A549 (cell line): ENCODE measurements around the gene MRPL17. TPM values are rescaled to one million over a fixed set of nuclear protein-coding genes. Genes with fewer than 3 reads are reported as not detected.

Experiments used
- ATAC-seq, 2 experiments: fragments of 200-7000 bp in 1 of 2; fragments of >200 bp in 1 of 2; cut with Nextera tagmentation in 1 of 2; cut with Tn5 transposase in 1 of 2; 3 replicates each; pipeline versions ENCODE4 v1.8.0 to v1.9.1; 2018 to 2020; ENCODE audit warnings: mild to moderate bottlenecking in 1 of 2, moderate library complexity in 1 of 2
- CTCF ChIA-PET: fragments of 300-600 bp; sonication (Branson Sonifier 250); formaldehyde crosslinking; extraction: SDS; loops from one replicate; lab custom pipeline; 2021; ENCODE audit warnings: antibody characterized with exemption, inconsistent platforms; lab: Yijun Ruan, JAX
- POLR2A ChIA-PET: fragments of 350-600 bp; formaldehyde crosslinking; extraction: SDS; loops from one replicate; lab custom pipeline; 2021; ENCODE audit warnings: antibody characterized with exemption, inconsistent platforms; lab: Yijun Ruan, JAX
- DNase-seq, 2 experiments: peaks; one replicate each; pipeline versions ENCODE4 v3.0.0 to v3.0.0-alpha.2; 2011 to 2016; ENCODE audit warnings: low read depth in 1 of 2, low spot score in 1 of 2
- FAIRE-seq: peaks from 2 replicates; lab custom pipeline; 2011; peaks lifted over from hg19 to GRCh38; lab: Jason Lieb, UNC
- H3K27ac ChIP-seq, 2 experiments: fragments of >200 bp; sonication (Bioruptor Twin); formaldehyde crosslinking; 3 replicates each; pipeline ENCODE4 v1.5.1; 2016 to 2017
- H3K4me1 ChIP-seq: fragments of >200 bp; sonication (Bioruptor Twin); formaldehyde crosslinking; 3 replicates; pipeline ENCODE4 v1.6.1; 2016
- H3K4me2 ChIP-seq: fragments of >200 bp; sonication (Bioruptor Twin); formaldehyde crosslinking; 3 replicates; pipeline ENCODE4 v1.6.1; 2016
- H3K4me3 ChIP-seq: fragments of >200 bp; sonication (Bioruptor Twin); formaldehyde crosslinking; 3 replicates; pipeline ENCODE4 v1.5.1; 2016
- H3K9me3 ChIP-seq: fragments of >200 bp; sonication (Bioruptor Twin); formaldehyde crosslinking; 3 replicates; pipeline ENCODE4 v1.6.1; 2016
- BHLHE40 ChIP-seq: IDR thresholded peaks from 2 replicates; pipeline ENCODE4 v1.6.1; 2012; ENCODE audit warnings: low read depth, low read length, inconsistent platforms
- CBX8 ChIP-seq: fragments of 200-600 bp; sonication (generic); IDR thresholded peaks from 2 replicates; pipeline ENCODE4 v1.6.1; 2016
- CHD4 ChIP-seq: fragments of 200-600 bp; sonication (generic); IDR thresholded peaks from 2 replicates; pipeline ENCODE4 v1.6.1; 2016; ENCODE audit warnings: antibody characterized with exemption, mild to moderate bottlenecking, borderline replicate concordance
- E2F6 ChIP-seq: IDR thresholded peaks from 2 replicates; pipeline ENCODE4 v1.6.1; 2012; ENCODE audit warnings: low read depth, borderline replicate concordance
- EHF ChIP-seq: fragments of 250-450 bp; sonication (Bioruptor Pico); IDR thresholded peaks from 2 replicates; pipeline ENCODE4 v1.5.0; 2020; ENCODE audit warnings: mild to moderate bottlenecking
- FOSL2 ChIP-seq, 2 experiments: fragments of 450-650 bp in 1 of 2; fragments of >200 bp in 1 of 2; sonication (Bioruptor Twin) in 1 of 2; formaldehyde crosslinking; IDR thresholded peaks; 2 replicates each; pipeline versions ENCODE4 v1.5.0 to v1.6.1; 2016 to 2020; ENCODE audit warnings: mild to moderate bottlenecking in 1 of 2, moderate library complexity in 1 of 2
- GATA3 ChIP-seq: IDR thresholded peaks from 2 replicates; pipeline ENCODE4 v1.6.1; 2012; ENCODE audit warnings: borderline replicate concordance
- HDAC2 ChIP-seq: fragments of 200-600 bp; sonication (generic); IDR thresholded peaks from 2 replicates; pipeline ENCODE4 v1.6.1; 2016
- JUN ChIP-seq, 2 experiments: fragments of >200 bp; sonication (Bioruptor Twin); formaldehyde crosslinking; IDR thresholded peaks; 2 replicates in 1 of 2; 3 replicates in 1 of 2; pipeline ENCODE4 v1.6.1; 2016 to 2017
- JUNB ChIP-seq: fragments of >200 bp; sonication (Bioruptor Twin); formaldehyde crosslinking; IDR thresholded peaks from 2 replicates; pipeline ENCODE4 v1.6.1; 2016
- KDM1A ChIP-seq: fragments of 200-600 bp; sonication (generic); IDR thresholded peaks from 2 replicates; pipeline ENCODE4 v1.6.1; 2016; ENCODE audit warnings: low read depth, mild to moderate bottlenecking
- KDM5A ChIP-seq: fragments of 200-600 bp; sonication (generic); IDR thresholded peaks from 2 replicates; pipeline ENCODE4 v1.6.1; 2016; ENCODE audit warnings: antibody characterized with exemption, mild to moderate bottlenecking
- MAFK ChIP-seq: fragments of 450-650 bp; IDR thresholded peaks from 2 replicates; pipeline ENCODE4 v1.6.1; 2014; ENCODE audit not compliant: partially characterized antibody
- MAX ChIP-seq: IDR thresholded peaks from 2 replicates; pipeline ENCODE4 v1.6.1; 2012
- MAZ ChIP-seq: fragments of 150-350 bp; IDR thresholded peaks from 2 replicates; pipeline ENCODE4 v1.6.1; 2014; ENCODE audit warnings: antibody characterized with exemption, low read depth, low read length, borderline replicate concordance
- MYC ChIP-seq: IDR thresholded peaks from 2 replicates; pipeline ENCODE4 v1.6.1; 2012; ENCODE audit warnings: mild to moderate bottlenecking, inconsistent platforms, low read length, improper control_type of control experiment, borderline replicate concordance
- NR3C1 ChIP-seq: fragments of >200 bp; sonication (Bioruptor Twin); formaldehyde crosslinking; IDR thresholded peaks from 3 replicates; pipeline ENCODE4 v1.6.1; 2017
- POLR2AphosphoS2 ChIP-seq: conservative IDR thresholded peaks from 2 replicates; pipeline ENCODE4 v1.6.1; 2012; ENCODE audit warnings: low read length, improper control_type of control experiment, inconsistent platforms
- RAD21 ChIP-seq, 2 experiments: fragments of >200 bp in 1 of 2; sonication (Bioruptor Twin) in 1 of 2; formaldehyde crosslinking in 1 of 2; IDR thresholded peaks in 1 of 2; conservative IDR thresholded peaks in 1 of 2; 2 replicates in 1 of 2; 3 replicates in 1 of 2; pipeline ENCODE4 v1.6.1; 2012 to 2018; ENCODE audit warnings: inconsistent platforms in 1 of 2
- RARB ChIP-seq: fragments of 250-450 bp; sonication (Bioruptor Pico); IDR thresholded peaks from 2 replicates; pipeline ENCODE4 v1.8.0; 2021; ENCODE audit warnings: mild to moderate bottlenecking, moderate library complexity
- RCOR1 ChIP-seq: fragments of 150-350 bp; IDR thresholded peaks from 2 replicates; pipeline ENCODE4 v1.6.1; 2014; ENCODE audit warnings: antibody characterized with exemption, low read length, low read depth
- RFX5 ChIP-seq: fragments of 450-650 bp; IDR thresholded peaks from 2 replicates; pipeline ENCODE4 v1.7.1; 2014; ENCODE audit warnings: antibody characterized with exemption, mild to moderate bottlenecking, moderate library complexity
- ZC3H11A ChIP-seq: fragments of 450-650 bp; IDR thresholded peaks from 2 replicates; pipeline ENCODE4 v1.6.1; 2014; ENCODE audit warnings: antibody characterized with exemption, mild to moderate bottlenecking
- ZFP36 ChIP-seq: fragments of 450-650 bp; IDR thresholded peaks from 2 replicates; pipeline ENCODE4 v1.6.1; 2014; ENCODE audit warnings: borderline replicate concordance; ENCODE audit not compliant: partially characterized antibody
- ZNF302 ChIP-seq: fragments of 250-450 bp; sonication (Bioruptor Pico); IDR thresholded peaks from 2 replicates; pipeline ENCODE4 v1.9.0; 2021; ENCODE audit warnings: inconsistent platforms, mild to moderate bottlenecking, moderate library complexity
- WGBS: methylation state at CpG from one replicate; pipeline ENCODE4 v1.1.6; 2017; ENCODE audit errors: missing lambda C conversion rate; 5-methylcytosine and 5-hydroxymethylcytosine counted together
- polyA plus RNA-seq, 4 experiments: library from polyadenylated mRNA; depleted of rRNA in 3 of 4; stranded (reverse); fragments of >200 nt; fragmentation: RNase III in 1 of 4; extraction: RNeasy Plus Mini Kit Qiagen cat#74134 plus additional on column Dnase treatment in 1 of 4; gene quantifications; 2 replicates in 3 of 4; 3 replicates in 1 of 4; pipeline ENCODE4 v1.2.3, GENCODE V29; 2011 to 2017
- TF ChIP-seq, protein P1 (sequence below): fragments of >200 bp; sonication (Bioruptor Twin); formaldehyde crosslinking; IDR thresholded peaks from 3 replicates; pipeline ENCODE4 v1.6.1; 2016
- TF ChIP-seq, protein P2 (sequence below): fragments of >200 bp; sonication (Bioruptor Twin); formaldehyde crosslinking; IDR thresholded peaks from 3 replicates; pipeline ENCODE4 v1.5.1; 2016
- TF ChIP-seq, protein P3 (sequence below): fragments of 250-450 bp; sonication (Bioruptor Pico); IDR thresholded peaks from 2 replicates; pipeline ENCODE4 v1.5.0; 2020; ENCODE audit warnings: low read depth, mild to moderate bottlenecking, moderate library complexity

The MRPL17 gene
- polyA plus RNA-seq, 2 of the 4 experiments (the other 2 are of a cell fraction), result 96.8 to 128 TPM

DNA sequence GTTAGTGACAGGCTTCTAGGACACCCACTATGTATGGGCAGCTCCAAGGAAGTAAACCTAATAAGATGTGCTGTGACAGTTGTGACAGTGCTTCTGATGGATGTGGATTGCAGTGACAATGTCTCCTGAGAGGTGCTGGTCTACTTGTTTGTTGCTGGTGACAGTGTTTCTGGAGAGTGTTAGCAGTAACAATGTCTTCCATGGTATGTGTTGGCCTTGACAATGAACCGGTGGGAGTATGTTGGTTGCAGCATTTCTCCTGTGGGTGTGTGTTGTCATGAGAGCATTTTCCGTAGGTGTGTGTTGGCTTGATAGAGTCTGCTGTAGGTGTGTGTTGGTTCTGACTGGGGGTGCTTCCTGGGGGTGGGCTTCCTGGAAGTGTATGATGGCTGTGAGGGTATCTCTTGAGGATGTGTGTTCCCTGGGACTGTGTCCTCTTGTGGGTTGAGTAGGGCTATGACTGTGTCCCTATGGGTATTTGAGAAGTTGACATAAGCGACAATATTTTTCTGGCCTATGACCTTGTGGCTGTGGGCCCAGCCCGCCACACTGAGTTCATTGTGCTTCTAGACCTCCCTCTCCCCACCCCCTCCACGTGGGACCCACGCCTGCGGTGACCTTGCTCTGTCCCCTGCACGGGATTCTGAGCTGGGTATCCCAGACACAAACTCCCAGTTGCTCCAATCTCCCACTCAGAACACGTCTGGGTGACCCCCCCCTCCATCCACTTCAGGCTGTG lies 28.7 kb downstream of the MRPL17 start:
- Histone ChIP-seq H3K4me1 (no peaks in the 10 kb centered on the region), H3K4me3 (no peak overlapping the region), H3K4me2 (no peak overlapping the region), H3K27ac (no peak overlapping the region), H3K9me3 (no peaks in the 10 kb centered on the region)
- no peak for FAIRE-seq
- POLR2A ChIA-PET, result no interaction called here
- TF ChIP-seq RCOR1 (no peak), GATA3 (no peak), RFX5 (no peak), MYC (no peak), KDM5A (no peak), FOSL2 (IDR thresholded peaks at IDR 0.05) (no peak), FOSL2 (CRISPR knock-in tag; IDR thresholded peaks at IDR 0.05) (no peak), CHD4 (no peak), RAD21 (conservative IDR thresholded peaks at IDR 0.05 in 1 of 2, IDR thresholded peaks at IDR 0.05 in 1 of 2) (no peak), BHLHE40 (no peak), ZNF302 (no peak), MAFK (no peak), RARB (CRISPR knock-in tag) (no peak), ZFP36 (no peak), MAX (no peak), EHF (CRISPR knock-in tag) (no peak), JUN (IDR thresholded peaks at IDR 0.05) (no peak)
- TF ChIP-seq, protein P1, sequence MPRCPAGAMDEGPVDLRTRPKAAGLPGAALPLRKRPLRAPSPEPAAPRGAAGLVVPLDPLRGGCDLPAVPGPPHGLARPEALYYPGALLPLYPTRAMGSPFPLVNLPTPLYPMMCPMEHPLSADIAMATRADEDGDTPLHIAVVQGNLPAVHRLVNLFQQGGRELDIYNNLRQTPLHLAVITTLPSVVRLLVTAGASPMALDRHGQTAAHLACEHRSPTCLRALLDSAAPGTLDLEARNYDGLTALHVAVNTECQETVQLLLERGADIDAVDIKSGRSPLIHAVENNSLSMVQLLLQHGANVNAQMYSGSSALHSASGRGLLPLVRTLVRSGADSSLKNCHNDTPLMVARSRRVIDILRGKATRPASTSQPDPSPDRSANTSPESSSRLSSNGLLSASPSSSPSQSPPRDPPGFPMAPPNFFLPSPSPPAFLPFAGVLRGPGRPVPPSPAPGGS, result no peak
- TF ChIP-seq, protein P2, sequence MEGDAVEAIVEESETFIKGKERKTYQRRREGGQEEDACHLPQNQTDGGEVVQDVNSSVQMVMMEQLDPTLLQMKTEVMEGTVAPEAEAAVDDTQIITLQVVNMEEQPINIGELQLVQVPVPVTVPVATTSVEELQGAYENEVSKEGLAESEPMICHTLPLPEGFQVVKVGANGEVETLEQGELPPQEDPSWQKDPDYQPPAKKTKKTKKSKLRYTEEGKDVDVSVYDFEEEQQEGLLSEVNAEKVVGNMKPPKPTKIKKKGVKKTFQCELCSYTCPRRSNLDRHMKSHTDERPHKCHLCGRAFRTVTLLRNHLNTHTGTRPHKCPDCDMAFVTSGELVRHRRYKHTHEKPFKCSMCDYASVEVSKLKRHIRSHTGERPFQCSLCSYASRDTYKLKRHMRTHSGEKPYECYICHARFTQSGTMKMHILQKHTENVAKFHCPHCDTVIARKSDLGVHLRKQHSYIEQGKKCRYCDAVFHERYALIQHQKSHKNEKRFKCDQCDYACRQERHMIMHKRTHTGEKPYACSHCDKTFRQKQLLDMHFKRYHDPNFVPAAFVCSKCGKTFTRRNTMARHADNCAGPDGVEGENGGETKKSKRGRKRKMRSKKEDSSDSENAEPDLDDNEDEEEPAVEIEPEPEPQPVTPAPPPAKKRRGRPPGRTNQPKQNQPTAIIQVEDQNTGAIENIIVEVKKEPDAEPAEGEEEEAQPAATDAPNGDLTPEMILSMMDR, result no peak
- CTCF ChIA-PET, result interaction anchor here (1.2 kb wide), 1 partner anchor 29 kb away, joined by 4 read pairs; the partner anchor contains the start of gene MRPL17
- DNase-seq, result no peak
- no peak for ATAC-seq
- 86% methylated on average over 7 of the region's 9 CpGs for WGBS

DNA sequence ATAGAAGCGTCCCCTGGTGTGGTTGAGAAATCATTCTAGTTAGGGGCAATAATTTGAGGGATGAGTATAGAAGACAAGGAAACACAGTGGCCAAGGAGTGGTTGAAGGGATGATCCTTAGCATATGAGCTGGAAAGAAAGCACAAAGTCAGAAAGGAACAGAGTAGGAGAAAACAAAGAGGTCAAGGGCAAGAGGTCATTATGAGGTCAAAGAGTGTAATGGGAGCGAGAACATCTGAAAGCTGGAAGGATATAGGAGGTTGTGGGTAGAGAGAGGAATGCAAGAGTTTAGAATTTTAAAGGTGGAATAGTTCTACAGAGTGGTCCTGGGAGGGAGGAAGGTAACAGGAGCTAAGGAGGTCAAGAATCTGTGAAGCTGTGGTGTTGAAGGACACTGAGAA lies 29.5 kb downstream of the MRPL17 start:
- ATAC-seq (no peak), DNase-seq (no peak), FAIRE-seq (no peak)
- Histone ChIP-seq H3K27ac (no peak overlapping the region), H3K4me2 (no peak overlapping the region), H3K4me1 (no peaks in the 10 kb centered on the region), H3K4me3 (no peak overlapping the region), H3K9me3 (no peaks in the 10 kb centered on the region)
- WGBS, result 82% methylated on average over 2 of the region's 2 CpGs
- CTCF ChIA-PET, result interaction anchor here (1.2 to 1.3 kb wide), 2 partner anchors 30 to 275 kb away, joined by 4 read pairs; partner anchors contain the start of gene MRPL17
- TF ChIP-seq MAZ, result no peak
- TF ChIP-seq EHF (CRISPR knock-in tag), result no peak
- POLR2A ChIA-PET, result interaction anchor here (0.6 kb wide), 1 partner anchor 173 kb away, joined by 3 read pairs; the partner anchor contains the start of genes ARFIP2 and TIMM10B

DNA sequence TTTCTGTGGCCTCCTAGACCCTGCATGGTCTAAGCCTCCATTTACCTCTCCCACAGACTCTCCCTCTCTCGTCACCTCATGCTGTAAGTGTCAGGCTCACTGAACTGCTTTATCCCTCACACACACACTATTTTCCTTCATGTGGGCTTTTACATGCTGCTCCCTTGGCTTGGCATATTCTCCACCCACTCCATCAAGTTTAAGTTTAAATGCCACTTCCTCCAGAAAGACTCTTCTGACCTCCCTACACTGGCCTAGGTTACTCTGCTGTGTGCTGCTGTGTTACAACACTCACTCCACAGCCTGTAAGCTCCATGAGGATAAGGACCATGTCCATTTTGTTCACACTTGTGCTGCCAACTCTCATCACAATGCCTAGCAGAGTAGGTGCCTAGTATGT lies 30.0 kb downstream of the MRPL17 start:
- no peak for FAIRE-seq
- WGBS, result 65% methylated on average over 1 of the region's 1 CpG
- no peak overlapping the region for H3K27ac ChIP-seq
- no peaks in the 10 kb centered on the region for H3K9me3 ChIP-seq
- DNase-seq, result no peak
- H3K4me2 ChIP-seq, result no peak overlapping the region
- H3K4me3 ChIP-seq, result no peak overlapping the region
- no peak for ATAC-seq
- TF ChIP-seq JUNB (no peak), NR3C1 (no peak), ZC3H11A (no peak), GATA3 (no peak), E2F6 (no peak), KDM1A (no peak), HDAC2 (no peak), CBX8 (no peak), POLR2AphosphoS2 (no peak), MYC (no peak)
- TF ChIP-seq, protein P3, sequence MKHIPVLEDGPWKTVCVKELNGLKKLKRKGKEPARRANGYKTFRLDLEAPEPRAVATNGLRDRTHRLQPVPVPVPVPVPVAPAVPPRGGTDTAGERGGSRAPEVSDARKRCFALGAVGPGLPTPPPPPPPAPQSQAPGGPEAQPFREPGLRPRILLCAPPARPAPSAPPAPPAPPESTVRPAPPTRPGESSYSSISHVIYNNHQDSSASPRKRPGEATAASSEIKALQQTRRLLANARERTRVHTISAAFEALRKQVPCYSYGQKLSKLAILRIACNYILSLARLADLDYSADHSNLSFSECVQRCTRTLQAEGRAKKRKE (CRISPR knock-in tag), result no peak
- TF ChIP-seq, all 56 proteins: peak for 0
- ChIA-PET CTCF (interaction anchor here (0.6 to 1.7 kb wide), 4 partner anchors 15 to 274 kb away, joined by 3 to 4 read pairs (median 4); partner anchors contain the start of gene MRPL17), POLR2A (no interaction called here)
- H3K4me1 ChIP-seq, result no peaks in the 10 kb centered on the region
